Muscle of back (tissue), 11 donors: ENCODE measurements around the gene ELFN1. TPM values are rescaled to one million over a fixed set of nuclear protein-coding genes. Genes with fewer than 3 reads are reported as not detected.

Experiments
- DNase-seq, 3 donors: peaks; one replicate each; pipeline versions ENCODE4 v3.0.0 to v3.0.0-alpha.2; 2013
- polyA plus RNA-seq, 10 donors: library from polyadenylated mRNA; unstranded; fragments of 120-200 nt; gene quantifications; one replicate each; pipeline ENCODE4 v1.2.1, GENCODE V29; 2013; ENCODE audit not compliant: insufficient read length in 10 of 10

Gene ELFN1
- polyA plus RNA-seq, 10 donors: 1.4 to 7.9 (median 4.4) TPM

DNA sequence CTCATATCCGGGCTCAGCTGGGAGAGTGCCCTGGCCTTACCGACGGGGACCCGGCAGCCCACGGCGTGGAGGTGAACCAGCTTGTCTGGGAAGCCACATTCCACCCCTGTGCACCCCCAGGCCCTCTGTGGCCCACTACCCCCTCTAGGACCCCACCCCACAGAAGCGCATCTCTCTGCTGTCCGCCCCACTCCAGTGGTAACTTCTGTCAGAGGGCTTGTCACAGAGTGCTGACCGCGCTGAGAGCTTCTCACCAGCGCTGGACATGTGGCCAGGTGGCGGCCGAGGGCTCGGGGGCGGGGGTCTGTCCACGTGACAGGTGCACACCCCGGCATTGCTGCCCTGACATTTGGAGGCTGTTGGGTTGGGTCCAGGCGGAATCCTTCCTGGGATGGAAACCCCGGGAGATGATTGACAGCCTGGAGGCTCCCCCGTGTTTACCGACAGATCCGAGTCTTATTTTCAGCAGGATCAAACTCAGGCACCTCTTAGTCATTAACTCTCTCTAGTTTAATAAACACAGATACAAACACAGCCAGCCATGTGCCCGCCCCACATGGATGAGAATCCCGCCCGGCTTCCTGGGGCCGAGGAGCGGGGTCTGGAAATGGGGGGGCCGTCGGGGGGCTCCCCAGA, 5.1 kb downstream of the ELFN1 start:
- no peak for DNase-seq

DNA sequence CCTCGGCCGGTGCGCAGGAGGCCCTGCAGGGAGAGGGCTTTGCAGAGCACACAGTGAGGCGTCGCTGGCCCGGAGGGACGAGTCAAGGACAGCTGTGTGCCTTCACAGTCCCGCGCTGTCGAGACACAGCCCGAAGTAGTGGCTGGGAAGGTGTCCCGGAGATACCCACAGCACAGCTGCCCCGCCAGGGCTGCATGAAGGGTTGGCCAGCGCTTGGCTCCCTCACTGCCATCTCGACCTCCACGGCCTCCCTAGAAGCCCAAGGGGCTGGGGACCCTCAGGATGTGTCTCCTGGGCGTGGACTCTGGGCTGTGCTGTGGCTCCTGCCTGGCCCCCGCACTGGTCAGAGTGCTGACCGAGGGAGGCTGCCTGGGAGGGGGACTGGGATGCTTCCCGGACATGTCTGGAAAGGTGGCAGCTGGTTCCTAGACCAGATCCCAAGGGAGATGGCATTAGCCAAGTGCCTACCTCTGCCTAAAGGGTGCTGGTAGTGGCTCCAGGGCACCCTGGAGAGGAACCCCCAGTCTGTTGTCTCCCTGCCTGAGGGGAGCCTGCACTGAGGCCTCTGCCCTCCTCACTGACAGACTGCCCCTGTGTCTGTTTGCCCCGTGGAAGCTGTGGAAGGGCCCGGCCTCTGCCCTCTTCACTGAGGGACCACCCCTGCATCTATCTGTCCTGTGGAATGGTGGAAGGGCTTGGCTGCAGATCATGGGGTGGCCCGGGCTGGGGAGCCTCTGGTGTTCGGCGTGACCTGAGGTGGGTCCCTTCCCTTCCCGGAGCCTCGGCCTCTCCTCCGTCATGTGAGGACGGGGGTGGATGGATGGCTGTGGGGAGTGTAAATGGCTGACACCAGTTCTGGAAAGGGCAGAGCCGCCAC, 5.8 kb downstream of the ELFN1 start:
- DNase-seq: no peak

DNA sequence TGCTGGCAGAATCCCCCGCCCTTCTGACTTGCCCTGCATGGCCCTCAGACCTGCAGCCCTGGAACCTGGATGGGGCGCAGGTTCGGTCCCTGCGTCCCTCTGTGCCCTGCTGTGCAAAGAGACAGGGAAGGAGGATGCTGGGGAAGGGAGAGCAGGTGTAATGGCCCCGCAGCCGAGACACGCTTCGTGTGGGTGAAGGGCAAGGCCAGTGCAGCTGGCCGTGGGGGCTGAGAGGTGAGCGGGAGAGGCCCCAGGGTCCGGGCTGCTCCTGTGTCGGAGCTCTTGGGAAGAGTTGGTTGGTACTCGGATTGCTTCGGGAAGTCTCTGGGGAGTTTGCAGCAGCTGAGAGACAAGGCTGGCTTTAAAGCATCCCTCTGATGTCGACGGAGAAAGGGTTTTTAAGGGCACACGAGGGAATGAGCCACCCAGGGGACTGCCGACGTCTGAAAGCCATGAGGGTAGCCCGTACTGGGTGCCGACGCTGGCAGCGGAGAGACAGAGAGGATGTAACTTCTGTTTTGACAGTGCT, 6.5 kb downstream of the ELFN1 start:
- DNase-seq: no peak

DNA sequence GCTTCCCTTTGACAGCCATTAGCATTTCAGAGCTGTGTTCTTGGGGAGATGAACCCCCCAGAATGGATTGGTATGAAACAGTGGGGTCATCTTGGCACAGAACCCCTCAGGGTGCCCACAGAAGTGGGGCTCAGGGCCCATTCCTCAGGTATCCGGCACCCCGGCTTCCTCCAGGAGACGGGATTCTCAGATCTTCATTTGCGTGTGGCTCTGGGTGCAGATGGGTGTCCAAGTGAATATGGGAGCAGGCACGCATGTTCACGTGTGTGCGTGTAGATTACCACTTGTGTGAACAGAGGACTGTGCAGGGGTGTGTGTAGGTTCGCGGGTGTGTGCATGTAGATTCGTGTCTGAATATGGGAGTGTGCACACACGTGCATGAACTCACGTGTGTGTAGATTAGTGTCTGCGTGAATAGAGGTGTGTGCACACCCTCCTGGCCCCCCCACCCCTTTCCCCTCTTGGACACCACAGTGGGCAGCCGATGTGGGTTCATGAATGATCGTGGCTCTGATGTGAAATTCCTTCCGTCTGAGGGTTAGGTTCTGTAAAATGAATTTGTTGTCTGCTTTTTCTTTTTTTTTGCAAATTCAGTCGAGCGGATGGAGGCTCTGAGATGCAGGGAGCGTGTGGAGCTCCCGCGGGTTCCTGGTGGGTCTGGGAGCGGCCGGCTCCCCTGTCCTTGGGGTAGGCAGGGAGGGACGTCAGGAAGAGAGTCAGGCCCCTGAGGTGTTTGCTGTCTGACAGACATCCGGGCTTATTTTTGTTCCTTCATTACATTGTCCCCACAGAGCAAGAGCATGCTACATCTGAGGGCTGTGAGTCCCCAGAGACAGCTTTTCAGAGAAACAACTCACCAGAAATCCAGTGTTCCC, 7.4 kb downstream of the ELFN1 start:
- no peak for DNase-seq

DNA sequence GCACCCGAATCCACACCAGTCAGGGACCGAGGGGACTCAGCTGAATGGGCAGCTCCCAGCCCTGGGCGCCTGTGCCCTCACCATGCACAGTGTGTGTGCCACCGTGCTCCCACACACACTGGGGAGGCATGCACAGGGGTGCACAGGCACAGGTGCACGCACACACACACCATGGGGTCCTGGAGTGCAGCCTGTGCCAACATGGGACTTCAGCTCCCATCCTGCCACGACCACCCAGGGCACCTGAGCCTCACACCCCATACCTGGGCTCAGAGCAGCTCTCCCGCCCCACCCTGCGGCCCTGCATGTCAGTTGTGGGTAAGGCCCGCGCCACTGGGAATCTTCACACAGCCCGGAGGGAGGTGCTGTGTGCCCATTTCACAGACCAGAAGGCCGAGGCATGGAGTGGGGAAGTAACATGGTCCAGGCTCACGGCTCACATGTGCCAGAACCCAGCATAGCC, 8.0 kb downstream of the ELFN1 start:
- DNase-seq: no peak

DNA sequence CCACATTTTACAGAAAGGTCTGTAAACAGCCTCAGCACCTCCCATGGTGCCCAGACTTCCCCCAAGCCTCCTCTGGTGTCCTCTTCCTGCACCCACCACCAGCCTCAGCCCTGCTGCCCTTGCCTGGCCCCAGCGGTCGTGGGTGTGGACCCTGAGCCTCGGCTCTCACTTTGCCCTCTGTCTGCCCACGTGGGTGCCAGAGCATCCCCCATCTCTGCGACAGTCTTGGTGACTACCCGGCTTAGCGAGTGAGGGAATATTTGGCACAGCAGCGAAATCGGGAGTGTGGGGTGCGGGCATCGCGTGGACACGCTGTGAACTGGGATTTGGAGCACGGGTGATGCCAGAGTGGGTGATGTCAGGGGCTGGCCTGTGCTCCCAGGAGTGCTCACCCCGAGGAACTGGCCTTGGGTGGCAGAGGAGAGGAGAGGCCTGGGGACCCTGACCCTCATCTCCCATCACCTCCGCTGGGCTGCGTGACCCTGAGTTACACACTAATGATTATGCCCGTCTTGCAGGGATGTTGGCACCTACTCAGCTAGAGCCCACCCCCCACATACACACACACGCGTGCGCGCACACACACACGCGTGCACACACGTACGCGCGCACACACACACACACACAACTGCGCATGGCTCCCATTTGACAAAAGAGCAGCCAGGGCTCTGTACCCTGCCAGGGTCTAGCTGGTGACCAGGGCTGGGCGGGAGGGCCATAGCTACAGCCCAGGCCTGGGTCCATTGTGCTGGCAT, 8.7 kb downstream of the ELFN1 start:
- no peak for DNase-seq

DNA sequence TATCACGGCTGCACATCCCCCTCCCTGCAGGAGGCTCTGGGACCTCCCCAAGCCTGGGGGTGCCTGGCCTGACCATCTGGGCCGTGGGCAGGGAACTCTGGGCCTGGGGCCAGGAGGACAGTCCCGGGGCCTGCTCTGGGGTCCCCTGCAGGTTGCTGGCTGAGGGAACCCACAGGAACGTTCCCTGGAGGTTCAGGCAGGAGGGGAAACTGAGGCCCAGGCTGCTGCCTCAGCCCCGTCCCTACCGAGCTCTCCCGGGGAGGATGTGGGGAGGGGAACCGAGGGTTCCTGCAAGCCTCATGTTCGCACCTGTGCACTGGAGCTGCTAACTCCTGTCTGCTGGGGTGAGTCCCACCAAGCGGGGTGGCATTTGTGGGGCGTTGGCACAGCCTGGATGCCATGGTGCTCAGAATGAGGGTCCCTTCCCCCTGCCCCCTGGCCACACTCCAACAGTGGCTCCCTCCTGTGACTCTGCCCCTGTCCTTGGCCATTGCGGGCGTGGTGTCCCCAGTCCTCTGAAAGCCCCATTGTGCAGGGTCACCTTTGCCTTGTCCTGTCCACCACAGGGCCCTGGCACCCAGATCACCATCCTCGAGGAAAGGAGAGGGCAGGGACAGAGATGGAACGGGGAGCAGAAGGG, 9.4 kb downstream of the ELFN1 start:
- no peak for DNase-seq

DNA sequence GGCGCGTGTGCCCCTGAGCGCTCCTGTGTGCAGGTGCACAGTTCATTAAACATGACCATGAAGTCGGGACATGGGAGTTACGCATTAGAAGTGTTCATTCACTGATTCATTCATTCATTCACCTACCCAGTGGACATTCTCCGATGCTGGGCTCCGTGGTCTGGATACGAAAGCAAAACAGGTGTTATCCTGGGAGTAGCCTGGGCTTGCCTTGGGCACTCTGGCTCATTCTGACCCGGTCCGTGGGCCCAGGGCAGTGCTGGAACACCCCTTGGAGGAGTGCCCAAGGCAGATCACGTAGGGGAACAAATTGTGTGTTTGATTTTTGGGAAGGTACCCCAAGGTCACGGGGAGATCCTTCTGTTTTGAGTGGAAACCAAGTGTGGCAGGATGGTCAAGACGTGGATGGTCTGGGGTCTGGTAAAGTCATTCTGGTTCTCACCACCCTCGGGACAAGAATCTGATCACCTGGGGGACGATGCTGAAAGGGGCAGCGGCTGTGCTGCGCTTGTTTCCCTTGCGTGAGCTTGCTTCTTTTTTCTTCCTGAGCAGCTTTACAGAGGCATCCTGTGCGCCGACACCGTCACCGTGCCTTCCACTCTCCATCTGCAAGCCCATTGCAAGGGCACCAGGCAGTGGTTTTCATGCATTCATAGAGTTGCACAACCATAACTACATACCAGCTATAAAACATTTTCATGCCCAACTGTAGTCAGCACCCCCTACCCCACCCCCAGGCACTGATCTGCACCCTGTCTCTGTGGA, 10.1 kb downstream of the ELFN1 start:
- DNase-seq: no peak

DNA sequence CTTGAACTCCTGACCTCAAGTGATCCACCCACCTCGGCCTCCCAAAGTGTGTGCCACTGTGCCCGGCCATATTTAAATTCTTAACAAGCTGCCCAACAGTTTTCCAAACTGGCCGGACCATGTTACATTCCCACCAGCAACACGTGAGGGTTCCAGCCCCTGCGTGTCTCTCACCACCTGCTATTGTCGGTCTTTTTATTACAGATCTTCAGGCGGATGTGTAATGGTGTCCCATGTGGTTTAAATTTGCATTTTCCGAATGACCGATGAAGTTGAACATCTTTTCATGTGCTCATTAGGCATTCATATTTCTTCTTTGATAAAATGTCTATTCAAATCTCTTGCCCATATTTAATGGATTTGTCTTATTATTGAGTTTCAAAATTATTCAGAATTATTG, 11.5 kb downstream of the ELFN1 start:
- no peak for DNase-seq

DNA sequence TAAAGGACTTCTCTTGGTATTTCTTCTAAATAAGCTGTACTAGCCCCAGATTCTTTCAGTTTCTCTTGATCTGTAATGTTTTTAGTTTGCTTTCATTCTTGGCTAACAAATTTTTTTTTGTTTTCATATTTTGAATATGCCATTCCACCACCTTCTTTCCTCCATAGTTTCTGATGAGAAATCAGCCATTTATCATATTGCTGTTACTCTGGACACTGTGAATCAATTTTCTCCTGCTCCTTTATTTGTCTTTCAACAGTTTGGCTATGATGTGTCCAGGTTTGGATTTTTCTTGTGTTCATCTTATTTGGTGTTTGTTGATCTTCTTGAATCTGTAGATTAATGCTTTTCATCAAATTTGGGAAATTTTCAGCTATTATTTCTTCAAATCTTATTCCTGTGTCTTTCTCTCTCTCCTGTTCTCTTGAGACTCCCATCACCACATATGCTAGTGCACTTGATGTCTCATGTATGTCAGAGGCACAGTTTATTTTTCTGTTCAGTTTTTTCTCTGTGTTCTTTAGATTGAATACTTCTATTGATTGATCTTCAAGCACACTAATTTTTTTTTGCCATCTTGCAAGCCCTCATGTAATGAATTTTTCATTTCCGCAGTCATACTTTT, 15.0 kb downstream of the ELFN1 start:
- DNase-seq: no peak

DNA sequence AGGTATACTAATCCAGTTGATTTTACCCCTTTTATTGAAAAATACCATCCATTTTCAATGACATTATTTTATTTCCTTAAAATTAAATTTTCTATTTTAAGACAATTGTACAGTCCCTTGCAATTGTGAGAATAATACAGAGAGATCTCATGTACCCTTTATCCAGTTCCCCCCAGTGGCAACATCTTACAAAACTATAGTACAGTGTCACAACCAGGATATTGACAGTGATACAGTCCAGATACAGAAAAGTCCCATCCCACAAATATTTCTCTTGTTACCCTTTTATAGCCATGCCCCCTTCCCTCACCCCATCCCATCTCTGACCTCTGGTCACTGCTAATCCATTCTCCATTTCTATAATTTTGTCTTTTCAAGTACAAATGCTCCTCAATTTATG, 18.5 kb downstream of the ELFN1 start:
- DNase-seq: no peak

DNA sequence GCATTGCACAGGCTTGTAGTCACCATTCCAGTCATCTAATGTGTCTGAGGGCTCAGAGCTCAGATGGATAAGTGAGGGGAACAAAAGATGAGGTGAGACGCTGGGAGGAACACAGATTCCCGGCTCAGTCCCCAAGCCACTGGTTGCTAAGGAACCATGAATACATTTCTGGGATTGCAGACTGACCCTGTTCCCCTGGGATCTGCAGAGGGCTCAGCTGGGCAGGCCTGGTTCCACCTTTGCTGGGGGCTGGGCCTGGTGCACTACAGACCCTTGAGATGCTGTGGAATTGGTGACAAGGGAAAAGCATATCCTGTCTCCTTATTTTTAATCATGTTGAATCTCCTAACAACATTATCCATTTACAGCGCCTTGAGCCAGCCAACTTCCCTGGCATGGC, 19.2 kb downstream of the ELFN1 start:
- no peak for DNase-seq

DNA sequence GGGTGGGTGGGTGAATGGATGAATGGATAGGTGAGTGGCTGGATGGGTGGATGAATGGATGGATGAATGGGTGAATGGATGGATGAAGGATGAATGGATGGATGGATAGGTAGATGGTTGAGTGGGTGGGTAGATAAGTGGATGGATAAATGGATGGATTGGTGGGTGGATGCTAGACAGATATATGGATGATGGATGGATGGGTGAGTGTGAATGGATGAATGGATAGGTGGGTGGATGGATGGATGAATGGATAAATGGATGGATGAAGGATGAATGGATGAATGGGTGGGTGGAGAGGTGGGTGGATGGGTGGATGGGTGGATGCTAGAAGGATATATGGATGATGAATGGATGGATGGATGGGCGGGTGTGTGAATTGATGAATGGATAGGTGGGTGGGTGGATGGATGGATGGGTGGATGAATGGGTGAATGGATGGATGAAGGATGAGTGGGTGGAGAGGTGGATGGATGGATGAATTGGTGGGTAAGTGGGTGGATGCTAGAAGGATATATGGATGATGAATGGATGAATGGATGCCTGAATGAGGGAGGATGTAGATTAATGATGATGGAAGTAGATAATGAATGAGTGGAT, 20.4 kb downstream of the ELFN1 start:
- DNase-seq: no peak

DNA sequence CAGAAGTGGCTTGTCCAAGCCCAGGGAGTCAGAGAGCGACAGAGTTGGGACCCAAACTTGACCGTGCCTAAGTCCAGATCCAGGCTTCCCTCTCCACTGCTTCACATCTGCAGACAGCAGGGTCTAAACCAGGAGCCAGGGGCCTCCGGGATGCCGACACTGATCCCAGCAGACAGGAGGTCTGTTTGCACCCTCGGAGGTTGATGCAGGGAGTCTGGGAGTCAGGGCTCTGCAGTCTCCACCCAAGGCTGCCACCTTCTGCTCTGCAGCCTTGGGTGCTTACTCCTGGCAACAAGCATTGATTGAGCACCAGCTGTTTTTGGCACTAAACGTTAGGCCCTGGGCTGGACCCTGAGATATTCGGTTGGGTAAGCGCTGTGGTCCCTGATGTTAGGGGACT, 21.0 kb downstream of the ELFN1 start:
- DNase-seq: no peak

DNA sequence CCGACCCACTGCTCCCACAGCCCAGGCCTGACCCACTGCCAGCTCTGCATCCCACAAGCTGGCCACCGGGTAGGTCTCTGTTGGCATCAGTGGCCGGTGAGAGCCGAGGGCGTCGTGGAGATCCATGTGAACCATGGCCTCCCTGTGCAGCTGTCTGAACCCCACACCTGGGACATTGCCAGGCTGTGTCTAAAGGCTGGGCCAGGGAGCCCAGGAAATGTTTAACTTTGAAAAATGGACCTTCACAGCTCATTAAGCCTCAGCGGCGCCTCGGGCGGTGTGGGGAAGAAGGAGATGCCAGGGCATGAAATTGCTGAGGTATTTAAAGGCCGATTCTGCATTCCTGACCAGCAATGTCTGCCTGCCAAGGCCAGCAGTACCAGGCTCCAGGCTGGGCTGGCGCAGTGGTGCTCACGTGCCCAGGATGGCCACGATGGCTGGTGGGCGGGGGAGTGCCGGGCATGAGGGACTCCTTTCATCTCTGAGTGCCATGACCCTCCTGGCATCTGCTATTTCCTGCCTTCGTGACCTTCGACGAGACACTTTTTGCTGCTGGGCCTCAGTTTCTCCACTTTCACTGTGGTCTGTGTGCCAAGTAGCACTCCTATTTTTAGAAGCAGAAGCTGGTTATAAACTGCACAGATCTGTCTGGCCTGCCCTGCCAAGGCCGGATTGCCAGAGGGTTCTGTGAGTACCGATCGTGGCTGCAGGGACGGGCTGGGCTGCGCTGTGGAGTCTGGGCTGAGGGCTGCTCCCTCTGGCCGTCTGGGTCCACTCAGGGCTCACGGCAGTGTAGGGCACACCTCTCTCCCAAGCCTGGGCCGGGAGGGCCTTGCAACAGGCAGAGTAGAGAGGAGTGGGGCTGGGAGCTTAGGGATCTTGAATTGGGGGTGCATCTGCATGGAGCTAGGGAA, 21.8 kb downstream of the ELFN1 start:
- peak in 1 of 3 donors; percentile 34 for DNase-seq

DNA sequence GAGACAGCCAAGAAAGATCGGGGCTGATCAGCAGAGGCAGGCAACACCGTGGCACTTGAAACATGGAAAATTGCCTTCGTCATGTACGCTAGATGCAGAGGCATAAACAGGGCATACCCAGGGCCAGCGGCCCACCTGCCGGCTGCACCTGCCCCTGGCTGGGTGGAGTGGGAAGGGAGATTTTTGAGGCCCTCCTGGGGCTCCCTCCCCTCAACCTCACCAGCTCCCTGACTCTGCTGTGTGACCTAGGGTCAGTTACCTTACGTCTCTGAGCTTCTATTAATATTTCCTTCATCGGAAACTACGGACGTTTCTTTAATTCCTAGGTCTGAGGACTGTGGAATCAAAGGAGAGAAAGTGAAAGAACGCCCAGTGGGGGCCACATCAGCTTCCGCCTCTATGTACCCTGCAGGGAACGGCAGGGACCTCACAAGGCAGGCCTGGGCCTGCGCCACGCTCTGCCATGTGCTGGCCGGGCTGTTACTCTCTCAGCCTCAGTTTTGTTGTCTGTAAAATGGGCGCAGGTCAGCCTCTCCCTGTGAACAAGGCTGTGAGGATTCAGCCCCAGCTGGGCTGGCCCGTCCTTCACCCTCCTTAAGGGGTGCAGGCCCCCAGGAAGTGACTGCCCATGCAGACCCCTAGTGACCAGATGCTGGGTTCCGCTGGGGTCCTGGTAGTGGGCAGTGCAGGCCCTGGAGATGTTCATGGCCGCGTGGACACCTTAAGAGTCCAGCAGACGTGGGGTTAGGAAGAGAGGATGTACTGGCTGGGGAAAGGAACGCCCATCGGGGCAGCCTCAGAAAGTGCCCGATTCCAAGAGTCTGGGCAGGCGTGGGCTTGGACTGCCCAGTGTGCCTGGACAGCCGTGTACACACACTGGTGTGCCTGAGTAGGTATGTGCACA, 22.7 kb downstream of the ELFN1 start:
- no peak for DNase-seq
